BE2C (cell line): ENCODE data around the gene MRTO4.

ENCODE experiments used
- DNase-seq: peaks from one replicate; pipeline ENCODE4 v3.0.0-alpha.2; 2020
- H3K27me3 ChIP-seq: fragments of 250-450 bp; sonication (Bioruptor Pico); 2 replicates; pipeline ENCODE4 v1.5.1; 2020; ENCODE audit warnings: mild to moderate bottlenecking
- H3K36me3 ChIP-seq: fragments of 250-450 bp; sonication (Bioruptor Pico); 2 replicates; pipeline ENCODE4 v1.5.1; 2020; ENCODE audit warnings: mild to moderate bottlenecking
- H3K4me1 ChIP-seq: fragments of 250-450 bp; sonication (Bioruptor Pico); 2 replicates; pipeline ENCODE4 v1.5.1; 2020
- H3K4me3 ChIP-seq: 2 replicates; pipeline ENCODE4 v1.5.1; 2011; ENCODE audit warnings: low read depth, low read length
- H3K9me3 ChIP-seq: fragments of 250-450 bp; sonication (Bioruptor Pico); 2 replicates; pipeline ENCODE4 v1.5.1; 2020
- TF ChIP-seq, protein P1 (sequence below): IDR thresholded peaks from 2 replicates; pipeline ENCODE4 v1.5.1; 2012; ENCODE audit warnings: mild to moderate bottlenecking, low read depth, low read length

Gene MRTO4

DNA sequence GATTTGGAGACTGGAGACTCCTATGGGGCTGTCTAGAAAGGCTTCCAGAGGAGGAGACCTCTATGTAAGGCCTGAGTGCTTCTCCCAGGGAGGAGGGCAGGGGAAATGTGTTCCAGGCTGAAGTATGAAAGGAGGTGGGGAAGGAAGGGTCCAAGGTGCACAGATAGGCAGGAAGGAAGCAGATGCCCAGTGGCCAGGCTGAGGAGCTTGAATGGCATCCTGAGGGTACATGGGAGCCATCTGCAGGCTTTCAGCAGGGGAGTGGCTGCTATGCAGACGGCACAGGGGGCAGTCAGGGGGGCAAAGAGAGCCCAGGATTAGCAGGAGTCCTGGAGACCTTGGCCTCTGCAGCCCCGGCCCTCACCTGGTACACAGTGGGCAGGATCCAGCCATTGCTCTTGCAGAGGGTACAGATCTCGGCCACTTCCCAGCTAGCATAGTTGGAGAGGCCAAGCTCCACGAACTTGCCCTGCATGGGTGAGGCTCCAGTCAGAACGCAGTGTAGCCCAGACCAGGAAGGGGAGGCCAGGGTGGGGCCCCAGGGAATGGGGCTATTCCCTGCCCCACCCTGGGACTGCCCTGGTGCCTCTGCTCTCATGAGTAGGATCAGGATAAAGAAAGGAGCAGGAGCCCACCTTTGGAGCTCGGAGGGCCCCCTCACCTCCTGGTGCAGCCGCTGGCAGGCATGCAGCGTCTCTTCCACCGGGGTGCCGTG, 56.3 kb downstream of the MRTO4 start:
- Histone ChIP-seq H3K4me1 (no peaks in the 10 kb centered on the region), H3K9me3 (no peaks in the 10 kb centered on the region), H3K4me3 (no peak overlapping the region), H3K36me3 (no peaks in the 10 kb centered on the region; the same call in 1 of the 2 replicates), H3K27me3 (no peaks in the 10 kb centered on the region)
- TF ChIP-seq, protein P1, sequence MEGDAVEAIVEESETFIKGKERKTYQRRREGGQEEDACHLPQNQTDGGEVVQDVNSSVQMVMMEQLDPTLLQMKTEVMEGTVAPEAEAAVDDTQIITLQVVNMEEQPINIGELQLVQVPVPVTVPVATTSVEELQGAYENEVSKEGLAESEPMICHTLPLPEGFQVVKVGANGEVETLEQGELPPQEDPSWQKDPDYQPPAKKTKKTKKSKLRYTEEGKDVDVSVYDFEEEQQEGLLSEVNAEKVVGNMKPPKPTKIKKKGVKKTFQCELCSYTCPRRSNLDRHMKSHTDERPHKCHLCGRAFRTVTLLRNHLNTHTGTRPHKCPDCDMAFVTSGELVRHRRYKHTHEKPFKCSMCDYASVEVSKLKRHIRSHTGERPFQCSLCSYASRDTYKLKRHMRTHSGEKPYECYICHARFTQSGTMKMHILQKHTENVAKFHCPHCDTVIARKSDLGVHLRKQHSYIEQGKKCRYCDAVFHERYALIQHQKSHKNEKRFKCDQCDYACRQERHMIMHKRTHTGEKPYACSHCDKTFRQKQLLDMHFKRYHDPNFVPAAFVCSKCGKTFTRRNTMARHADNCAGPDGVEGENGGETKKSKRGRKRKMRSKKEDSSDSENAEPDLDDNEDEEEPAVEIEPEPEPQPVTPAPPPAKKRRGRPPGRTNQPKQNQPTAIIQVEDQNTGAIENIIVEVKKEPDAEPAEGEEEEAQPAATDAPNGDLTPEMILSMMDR: no peak
- DNase-seq: no peak

DNA sequence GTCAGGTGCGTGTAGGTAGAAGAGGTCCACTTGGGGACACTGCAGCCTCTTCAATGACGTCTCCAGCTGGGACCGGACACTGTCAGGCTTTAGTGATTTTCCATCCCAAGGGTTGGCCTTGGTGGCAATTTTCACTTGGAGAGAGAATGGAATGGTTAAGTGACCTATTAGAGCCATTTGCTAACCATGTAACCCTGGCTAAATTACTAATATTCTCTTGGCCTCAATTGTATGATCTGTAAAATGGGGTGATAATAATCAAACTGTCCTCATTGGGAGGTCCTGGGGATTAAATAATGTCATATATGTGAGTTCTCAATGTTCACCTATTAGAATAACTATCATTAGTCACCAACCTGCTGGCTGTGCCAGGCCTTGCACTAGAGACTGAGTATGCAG, 56.9 kb downstream of the MRTO4 start:
- DNase-seq: no peak
- Histone ChIP-seq H3K4me3 (no peak overlapping the region), H3K4me1 (no peaks in the 10 kb centered on the region), H3K36me3 (no peaks in the 10 kb centered on the region; the same call in 1 of the 2 replicates), H3K27me3 (no peaks in the 10 kb centered on the region), H3K9me3 (no peaks in the 10 kb centered on the region)
- TF ChIP-seq, protein P1: no peak

DNA sequence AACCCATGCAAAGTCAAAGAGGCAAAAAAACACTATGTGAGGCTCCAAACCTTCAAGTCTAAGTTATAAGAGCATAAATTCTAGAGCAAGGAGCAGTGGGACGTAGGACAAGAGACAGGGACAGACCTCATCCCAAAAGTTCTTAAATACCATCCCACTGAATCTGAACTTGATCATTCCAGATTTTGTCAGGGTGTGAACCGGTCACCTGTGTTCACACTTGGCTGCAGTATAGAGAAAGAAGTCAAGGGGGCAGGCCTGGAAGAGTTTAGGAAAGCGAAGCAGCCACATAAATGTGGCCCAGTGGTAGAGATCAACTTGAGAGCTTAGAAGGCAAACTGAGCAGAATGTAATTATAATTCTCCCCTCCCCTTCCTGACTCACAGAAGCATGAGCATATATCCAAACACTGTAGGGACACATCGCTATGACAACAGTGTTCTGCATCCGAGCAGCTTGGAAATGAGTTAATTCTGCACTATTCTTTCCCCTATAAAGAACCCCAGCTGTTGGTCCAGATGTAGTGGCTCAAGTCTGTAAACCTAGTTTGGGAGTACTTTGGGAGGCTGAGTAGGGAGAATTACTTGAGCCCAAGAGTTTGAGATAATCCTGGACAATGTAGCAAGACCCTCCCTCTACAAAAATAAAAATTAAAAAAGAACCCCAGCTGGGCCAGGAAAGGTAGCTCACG, 57.7 kb downstream of the MRTO4 start:
- no peak overlapping the region for H3K4me3 ChIP-seq
- TF ChIP-seq, protein P1: no peak
- H3K9me3 ChIP-seq: no peaks in the 10 kb centered on the region
- no peaks in the 10 kb centered on the region; the same call in 1 of the 2 replicates for H3K36me3 ChIP-seq
- no peaks in the 10 kb centered on the region for H3K27me3 ChIP-seq
- DNase-seq: no peak
- H3K4me1 ChIP-seq: no peaks in the 10 kb centered on the region
